ENCODE data around the gene REEP6.

GRCh38 chr19:1468274-1468820 lies 22.6 kb upstream of the REEP6 start:
- TF ChIP-seq YY1 (IDR thresholded peaks at IDR 0.05) (no peak), CTCF (IDR thresholded peaks at IDR 0.05; ENCODE audit: low read depth, low read length, missing input control) (no peak), EGR1 (IDR thresholded peaks at IDR 0.05; ENCODE audit: low read depth in 2 of 2) (no peak), REST (IDR thresholded peaks at IDR 0.05) (no peak), MAX (IDR thresholded peaks at IDR 0.05) (no peak), GABPA (IDR thresholded peaks at IDR 0.05 in 1 of 2, conservative IDR thresholded peaks at IDR 0.05 in 1 of 2) (no peak), TAF1 (conservative IDR thresholded peaks at IDR 0.05) (no peak), FOXA1 (IDR thresholded peaks at IDR 0.05) (no peak), JUND (IDR thresholded peaks at IDR 0.05) (no peak), SP1 (IDR thresholded peaks at IDR 0.05) (no peak)
